Hepatic stellate cell (primary cell): ENCODE measurements around the gene MAP2K6.

ENCODE experiments used
- DNase-seq: peaks from one replicate; pipeline ENCODE4 v3.0.0; 2011; ENCODE audit warnings: low spot score

MAP2K6 gene

GRCh38 chr17:69427486-69428197 lies 13.1 kb downstream of the MAP2K6 start:
- no peak for DNase-seq

DNA sequence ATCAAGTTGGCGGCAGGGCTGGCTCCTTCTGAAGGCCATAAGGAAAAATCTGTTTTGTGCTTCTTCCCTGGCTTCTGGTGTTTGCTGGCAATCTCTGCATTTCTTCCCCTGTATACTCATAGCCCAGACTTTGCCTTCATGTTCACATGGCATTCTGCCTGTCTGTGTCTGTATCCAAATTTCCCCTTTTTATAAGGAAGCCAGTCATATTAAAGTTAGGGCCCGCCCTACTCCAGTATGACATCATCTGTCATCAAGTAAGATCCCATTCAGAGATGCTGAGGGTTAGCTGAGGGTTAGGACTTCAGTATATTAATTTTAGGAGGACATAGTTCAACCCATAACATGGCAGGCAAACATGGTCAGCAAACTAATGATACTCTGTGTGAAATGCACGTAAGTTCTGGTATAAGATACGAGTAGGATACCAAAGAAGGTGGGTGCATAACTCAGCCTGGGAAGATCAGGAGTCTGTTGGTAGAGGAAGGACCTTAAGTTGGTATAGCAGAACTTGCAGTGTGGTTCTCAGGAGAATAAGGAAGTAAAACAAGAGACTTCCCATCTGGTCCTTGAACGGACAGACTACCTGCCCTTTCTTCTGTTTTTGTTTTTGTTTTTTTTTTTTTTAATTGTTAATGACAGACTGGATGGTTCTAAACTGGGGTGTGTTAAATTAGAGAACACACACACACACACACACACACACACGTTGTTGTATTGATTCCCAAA lies 13.9 kb downstream of the MAP2K6 start:
- DNase-seq = no peak

- no peak for DNase-seq
Measured at GRCh38 chr17:69430488-69430887, 16.0 kb downstream of the MAP2K6 start.

DNA sequence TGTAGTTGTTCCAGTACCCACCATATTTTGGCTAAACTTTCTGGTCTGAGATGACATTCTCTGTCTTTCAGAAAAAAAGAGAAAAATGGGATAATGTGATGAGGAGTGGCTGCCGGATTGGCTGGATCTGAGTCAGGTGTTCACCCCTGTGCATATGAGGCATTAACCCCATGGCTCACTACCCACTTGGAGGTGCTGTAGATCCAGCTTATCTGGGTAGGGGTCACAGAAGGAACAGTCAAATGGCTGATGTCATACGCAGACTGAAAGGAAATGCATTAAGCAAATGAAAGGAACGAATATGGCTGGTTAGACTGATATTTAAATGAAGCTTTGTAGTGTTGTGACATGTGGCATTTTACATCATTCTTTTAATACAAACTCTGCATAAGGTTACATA lies 17.3 kb downstream of the MAP2K6 start:
- no peak for DNase-seq

DNA sequence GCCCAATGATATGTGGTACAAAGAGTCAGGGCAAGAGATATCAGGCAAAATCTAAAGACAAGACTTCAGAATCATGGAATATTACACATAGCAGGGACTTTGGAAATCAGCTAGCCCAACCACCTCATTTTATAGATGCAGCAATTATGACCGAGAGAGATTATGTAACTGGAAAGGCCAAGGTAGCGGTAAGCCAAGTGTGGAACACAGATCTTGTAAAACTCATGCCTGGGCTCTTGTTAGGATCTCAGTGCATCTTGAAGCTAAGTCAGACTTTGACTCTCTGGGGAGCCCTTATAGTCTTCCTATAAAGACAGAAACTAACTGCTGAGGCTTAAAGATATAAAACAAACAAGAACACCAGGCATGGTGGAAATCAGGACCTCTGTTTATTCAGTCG lies 18.6 kb downstream of the MAP2K6 start:
- no peak for DNase-seq

DNA sequence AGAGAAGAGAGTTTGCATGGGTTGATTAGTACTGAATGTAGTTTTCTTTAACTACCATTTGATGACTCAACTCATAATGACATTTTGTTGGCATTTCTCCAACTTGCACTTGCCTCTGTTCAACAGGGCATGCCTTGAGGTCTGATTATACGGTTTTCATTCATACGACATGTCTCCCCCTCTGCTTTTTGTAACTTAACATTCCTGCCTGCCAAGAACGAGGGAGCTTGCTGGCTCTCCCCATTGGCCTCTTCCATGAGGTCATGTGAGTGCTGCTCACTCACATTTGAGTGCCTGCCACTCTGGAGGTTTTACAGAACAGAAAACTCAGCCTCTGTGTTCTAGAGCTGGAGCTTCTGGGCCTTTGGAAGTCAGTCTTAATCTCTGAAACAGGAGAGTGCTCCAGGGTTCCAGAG lies 19.7 kb downstream of the MAP2K6 start:
- no peak for DNase-seq

DNA sequence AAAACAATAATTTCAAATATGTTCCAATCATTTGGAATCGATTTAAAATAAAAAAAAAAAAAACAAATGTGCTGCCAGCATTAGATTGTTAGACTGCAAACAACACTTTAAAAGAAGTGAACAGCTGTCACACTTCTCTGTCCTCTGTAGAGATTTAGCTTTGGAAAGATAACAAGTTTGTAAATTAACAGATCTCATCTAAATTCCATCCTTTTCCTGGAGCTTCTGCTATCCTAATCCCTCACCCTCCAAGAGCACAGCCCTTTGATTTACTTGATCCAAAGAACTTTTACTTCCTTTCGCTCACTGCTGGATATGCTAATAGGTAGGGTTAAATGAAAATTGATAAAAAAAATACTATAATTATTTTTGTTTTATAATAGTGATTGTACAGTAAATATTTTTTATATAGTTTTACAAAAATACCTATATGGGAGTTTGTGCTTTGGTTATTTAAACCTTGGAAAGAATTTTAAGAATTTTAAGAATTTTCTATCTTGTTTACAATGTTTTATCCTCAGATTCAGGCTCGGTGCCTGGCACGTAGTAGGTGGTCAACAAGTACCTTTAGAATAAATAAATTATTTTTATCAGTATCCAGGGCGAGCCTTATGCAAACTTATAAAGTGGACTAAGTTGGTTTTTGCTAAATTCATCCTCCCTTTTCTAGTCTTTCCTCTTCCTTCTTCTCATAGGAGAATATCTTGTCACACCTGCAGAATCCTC lies 21.6 kb downstream of the MAP2K6 start:
- DNase-seq = no peak

DNA sequence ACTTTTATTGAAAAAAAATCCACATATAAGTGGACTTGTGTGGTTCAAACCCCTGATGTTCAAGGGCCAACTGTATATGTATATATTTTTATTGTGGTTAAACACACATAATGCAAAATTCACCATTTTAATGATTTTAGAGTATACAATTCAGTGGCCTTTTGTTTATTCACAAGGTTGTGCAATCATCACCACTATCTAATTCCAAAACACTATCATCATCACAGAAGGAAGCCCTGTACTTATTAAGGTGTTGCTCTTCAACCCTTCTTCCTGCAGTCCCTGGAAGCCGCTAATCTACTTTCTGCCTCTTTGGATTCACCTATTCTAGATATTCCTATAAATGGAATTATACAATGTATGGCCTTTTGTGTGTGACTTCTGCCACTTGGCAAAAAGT lies 23.0 kb downstream of the MAP2K6 start:
- DNase-seq = no peak

- no peak for DNase-seq
Measured at GRCh38 chr17:69438776-69439175, 24.3 kb downstream of the MAP2K6 start.

GRCh38 chr17:69441179-69441578 lies 26.7 kb downstream of the MAP2K6 start:
- no peak for DNase-seq

DNA sequence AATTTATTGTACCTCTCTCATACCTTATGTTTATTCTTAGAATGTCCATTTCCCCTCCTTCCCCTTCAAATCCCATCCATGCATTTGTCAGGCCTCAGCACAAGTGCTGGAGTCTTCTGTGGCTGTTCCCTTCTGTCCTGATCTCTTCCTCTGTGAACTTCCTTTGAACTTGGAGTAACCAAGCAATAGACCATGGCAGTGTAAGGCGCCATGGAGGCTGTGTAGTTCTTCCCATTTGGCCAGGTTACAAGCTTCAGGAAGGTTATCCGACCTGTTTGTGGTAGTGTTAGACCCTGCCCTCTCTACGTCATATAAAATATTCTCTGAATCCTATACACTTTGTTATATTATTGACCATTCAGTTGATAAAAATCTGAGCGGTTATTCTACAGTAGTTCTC lies 28.6 kb downstream of the MAP2K6 start:
- no peak for DNase-seq

- DNase-seq = no peak
Measured at GRCh38 chr17:69444023-69444422, 29.5 kb downstream of the MAP2K6 start.

DNA sequence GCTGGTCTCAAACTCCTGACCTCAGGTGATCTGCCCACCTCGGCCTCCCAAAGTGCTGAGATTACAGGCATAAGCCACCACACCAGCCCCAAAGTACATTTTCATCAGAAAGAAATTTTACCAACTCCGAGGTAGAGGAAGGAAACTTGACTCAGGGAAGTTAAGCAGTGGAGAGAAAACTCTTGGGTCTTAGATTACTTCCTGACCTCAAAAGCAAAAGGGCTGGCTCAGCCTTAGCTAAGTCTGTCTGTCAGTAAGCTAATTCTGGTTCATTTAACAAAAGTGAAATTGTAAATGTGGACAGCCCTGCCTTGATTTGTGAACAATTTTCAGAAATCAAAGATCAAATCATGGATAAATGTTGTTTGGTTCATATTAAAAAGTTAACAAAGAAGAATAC lies 30.6 kb downstream of the MAP2K6 start:
- DNase-seq = no peak

DNA sequence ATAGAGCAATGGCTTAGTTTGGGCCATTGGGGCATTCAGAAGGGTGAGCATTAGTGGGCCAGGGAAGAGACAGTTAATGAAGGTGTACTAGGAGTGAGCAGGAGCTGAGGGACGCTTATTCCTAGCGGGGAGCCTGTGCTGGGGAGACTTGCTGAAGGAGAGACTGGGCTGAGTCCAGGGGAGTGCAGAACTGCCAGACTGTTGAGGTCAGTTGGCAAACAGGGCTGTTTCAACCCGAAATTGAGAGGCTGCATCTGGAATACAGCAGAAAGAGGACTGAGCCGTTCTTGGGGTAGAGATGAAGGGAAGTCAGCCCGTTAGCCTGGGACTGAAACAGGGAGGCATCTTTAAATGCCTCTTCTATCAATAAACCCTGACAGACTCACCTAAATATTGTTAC lies 33.2 kb downstream of the MAP2K6 start:
- no peak for DNase-seq

- no peak for DNase-seq
Measured at GRCh38 chr17:69448431-69449102, 34.1 kb downstream of the MAP2K6 start.

DNA sequence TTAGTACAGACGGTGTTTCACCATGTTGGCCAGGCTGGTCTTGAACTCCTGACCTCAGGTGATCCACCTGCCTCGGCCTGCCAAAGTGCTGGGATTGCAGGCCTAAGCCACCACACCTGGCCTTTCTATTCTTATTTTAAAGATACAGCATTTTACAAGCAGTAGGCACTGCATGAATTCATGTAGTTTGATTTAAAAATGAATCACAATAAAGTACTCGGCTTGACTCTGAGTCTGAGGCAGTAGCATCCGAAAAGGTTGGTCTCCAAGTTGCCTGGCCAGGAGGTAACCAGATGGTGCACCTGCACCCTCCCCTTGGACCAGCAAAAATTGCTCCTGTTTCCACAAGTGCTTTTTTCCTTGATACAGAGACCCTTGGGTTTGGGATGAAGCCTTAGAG lies 35.6 kb downstream of the MAP2K6 start:
- DNase-seq = no peak

DNA sequence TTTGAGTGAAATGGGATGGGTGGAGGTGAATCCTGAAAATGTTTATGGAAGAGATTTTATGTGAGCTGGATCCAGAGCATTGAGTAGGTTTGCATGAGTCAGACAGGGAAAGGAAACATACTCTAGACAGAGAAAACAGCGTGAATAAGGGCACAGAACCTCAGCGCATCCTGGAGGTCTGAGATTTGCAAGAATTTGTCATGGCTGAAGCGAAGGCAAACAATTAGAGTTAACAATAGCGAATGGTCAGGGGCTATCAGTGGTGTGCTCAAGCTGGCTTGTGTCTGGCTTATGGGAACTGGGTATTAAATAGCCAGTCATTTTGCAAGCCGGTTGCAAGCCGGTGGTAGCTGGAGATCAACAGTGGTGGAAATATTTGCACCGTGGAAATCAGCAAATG lies 36.4 kb downstream of the MAP2K6 start:
- no peak for DNase-seq

DNA sequence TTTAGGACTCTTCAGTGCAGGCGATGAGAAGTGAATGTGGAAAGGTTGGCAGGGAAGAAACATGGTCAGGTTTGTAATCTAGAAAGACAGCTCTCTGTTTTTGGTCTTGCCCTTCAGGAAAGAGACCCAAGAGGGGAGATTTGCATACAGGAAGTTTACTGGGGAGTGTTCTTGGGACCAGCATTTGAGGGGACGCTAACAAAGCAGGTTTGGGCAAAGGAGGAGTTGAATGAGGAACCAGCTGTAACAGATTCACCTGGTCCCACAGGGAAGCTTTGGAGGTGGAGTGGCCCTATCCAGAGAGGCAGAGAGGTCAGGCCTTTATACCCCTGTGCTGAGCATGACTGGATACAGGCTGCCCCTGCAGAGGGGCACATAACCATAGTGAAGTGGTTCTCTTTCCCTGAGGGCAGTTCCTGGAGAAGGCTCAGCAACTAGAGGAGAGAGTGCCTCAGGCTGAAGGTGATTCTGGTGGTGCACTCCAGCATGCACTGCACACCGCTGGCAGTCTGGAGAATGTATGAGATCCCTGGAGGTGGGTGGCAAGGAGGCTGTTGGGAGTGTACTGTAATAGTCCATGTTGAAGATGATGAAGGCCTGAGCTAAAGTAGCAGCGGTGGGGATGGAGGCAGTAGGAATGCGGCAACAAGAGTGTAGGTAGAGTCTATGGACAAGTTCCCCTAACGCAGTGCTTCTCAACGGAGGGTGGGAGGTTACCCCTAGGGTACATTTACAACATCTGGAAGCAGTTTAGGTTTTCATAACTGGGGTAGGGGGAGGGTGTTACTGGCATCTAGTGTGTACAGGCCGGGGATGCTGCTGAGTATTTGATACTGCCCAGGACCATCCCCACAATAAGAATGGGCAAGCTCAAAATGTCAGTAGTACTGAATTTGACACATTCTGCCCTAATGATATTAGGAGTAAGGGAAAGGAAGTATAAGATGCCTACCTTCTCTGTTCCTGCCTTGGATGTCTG lies 37.2 kb downstream of the MAP2K6 start:
- DNase-seq = no peak

GRCh38 chr17:69452664-69453260 lies 38.3 kb downstream of the MAP2K6 start:
- DNase-seq = no peak

GRCh38 chr17:69454051-69454450 lies 39.6 kb downstream of the MAP2K6 start:
- DNase-seq = no peak

GRCh38 chr17:69455040-69455439 lies 40.5 kb downstream of the MAP2K6 start:
- no peak for DNase-seq
